ENCODE data around the gene RBMS3.

The RBMS3 gene

GRCh38 chr3:29697989-29698388 is 417.1 kb downstream of the RBMS3 start:
- no peak for DNase-seq
- in situ Hi-C loops (cut with HindIII; ENCODE audit: low pct_ligation_motif_present, low pct_unique_long_range_greater_than_20kb, low sequenced_read_pairs), result no loop called here

- no peak for DNase-seq
- in situ Hi-C loops (cut with HindIII; ENCODE audit: low pct_ligation_motif_present, low pct_unique_long_range_greater_than_20kb, low sequenced_read_pairs), result no loop called here
These were observed 419.4 kb downstream of the RBMS3 start for GRCh38 chr3:29700256-29700655.

GRCh38 chr3:29701326-29701983 is 420.6 kb downstream of the RBMS3 start:
- DNase-seq, result no peak
- in situ Hi-C loops (cut with HindIII; ENCODE audit: low pct_ligation_motif_present, low pct_unique_long_range_greater_than_20kb, low sequenced_read_pairs), result no loop called here

GRCh38 chr3:29705906-29706844 is 425.3 kb downstream of the RBMS3 start:
- DNase-seq, result no peak
- in situ Hi-C loops (cut with HindIII; ENCODE audit: low pct_ligation_motif_present, low pct_unique_long_range_greater_than_20kb, low sequenced_read_pairs), result no loop called here

- in situ Hi-C loops (cut with HindIII; ENCODE audit: low pct_ligation_motif_present, low pct_unique_long_range_greater_than_20kb, low sequenced_read_pairs), result no loop called here
- no peak for DNase-seq
These were observed 428.0 kb downstream of the RBMS3 start for GRCh38 chr3:29708884-29709283.

GRCh38 chr3:29711255-29711771 is 430.4 kb downstream of the RBMS3 start:
- no peak for DNase-seq
- in situ Hi-C loops (cut with HindIII; ENCODE audit: low pct_ligation_motif_present, low pct_unique_long_range_greater_than_20kb, low sequenced_read_pairs), result no loop called here

GRCh38 chr3:29716213-29716612 is 435.3 kb downstream of the RBMS3 start:
- no peak for DNase-seq
- in situ Hi-C loops (cut with HindIII; ENCODE audit: low pct_ligation_motif_present, low pct_unique_long_range_greater_than_20kb, low sequenced_read_pairs), result no loop called here

GRCh38 chr3:29718661-29719065 is 437.8 kb downstream of the RBMS3 start:
- no peak for DNase-seq
- in situ Hi-C loops (cut with HindIII; ENCODE audit: low pct_ligation_motif_present, low pct_unique_long_range_greater_than_20kb, low sequenced_read_pairs), result no loop called here

- DNase-seq, result no peak
- in situ Hi-C loops (cut with HindIII; ENCODE audit: low pct_ligation_motif_present, low pct_unique_long_range_greater_than_20kb, low sequenced_read_pairs), result no loop called here
These were observed 439.8 kb downstream of the RBMS3 start for GRCh38 chr3:29720665-29721064.

- in situ Hi-C loops (cut with HindIII; ENCODE audit: low pct_ligation_motif_present, low pct_unique_long_range_greater_than_20kb, low sequenced_read_pairs), result no loop called here
These were observed 440.9 kb downstream of the RBMS3 start for GRCh38 chr3:29721789-29722188.

GRCh38 chr3:29731050-29731449 is 450.2 kb downstream of the RBMS3 start:
- no peak for DNase-seq
- in situ Hi-C loops (cut with HindIII; ENCODE audit: low pct_ligation_motif_present, low pct_unique_long_range_greater_than_20kb, low sequenced_read_pairs), result no loop called here

More at GRCh38 chr3:29721789-29722188, 440.9 kb downstream of the RBMS3 start:
- no peak for DNase-seq

GRCh38 chr3:29741231-29741630 is 460.4 kb downstream of the RBMS3 start:
- DNase-seq, result no peak
- in situ Hi-C loops (cut with HindIII; ENCODE audit: low pct_ligation_motif_present, low pct_unique_long_range_greater_than_20kb, low sequenced_read_pairs), result no loop called here

GRCh38 chr3:29745232-29745870 is 464.5 kb downstream of the RBMS3 start:
- in situ Hi-C loops (cut with HindIII; ENCODE audit: low pct_ligation_motif_present, low pct_unique_long_range_greater_than_20kb, low sequenced_read_pairs), result no loop called here
- no peak for DNase-seq

GRCh38 chr3:29746163-29746760 is 465.4 kb downstream of the RBMS3 start:
- in situ Hi-C loops (cut with HindIII; ENCODE audit: low pct_ligation_motif_present, low pct_unique_long_range_greater_than_20kb, low sequenced_read_pairs), result no loop called here

GRCh38 chr3:29747991-29748390 is 467.1 kb downstream of the RBMS3 start:
- in situ Hi-C loops (cut with HindIII; ENCODE audit: low pct_ligation_motif_present, low pct_unique_long_range_greater_than_20kb, low sequenced_read_pairs), result no loop called here

More at GRCh38 chr3:29746163-29746760, 465.4 kb downstream of the RBMS3 start:
- no peak for DNase-seq

GRCh38 chr3:29751647-29752314 is 470.9 kb downstream of the RBMS3 start:
- in situ Hi-C loops (cut with HindIII; ENCODE audit: low pct_ligation_motif_present, low pct_unique_long_range_greater_than_20kb, low sequenced_read_pairs), result no loop called here
- no peak for DNase-seq

More at GRCh38 chr3:29747991-29748390, 467.1 kb downstream of the RBMS3 start:
- no peak for DNase-seq

GRCh38 chr3:29754346-29754745 is 473.5 kb downstream of the RBMS3 start:
- no peak for DNase-seq
- in situ Hi-C loops (cut with HindIII; ENCODE audit: low pct_ligation_motif_present, low pct_unique_long_range_greater_than_20kb, low sequenced_read_pairs), result no loop called here

GRCh38 chr3:29755416-29755815 is 474.5 kb downstream of the RBMS3 start:
- DNase-seq, result no peak
- in situ Hi-C loops (cut with HindIII; ENCODE audit: low pct_ligation_motif_present, low pct_unique_long_range_greater_than_20kb, low sequenced_read_pairs), result no loop called here
